ENCODE results near the gene SSUH2. TPM values are rescaled to one million over a fixed set of nuclear protein-coding genes. Genes with fewer than 3 reads are reported as not detected.

The SSUH2 gene
- total and polyA plus RNA-seq, 2 of the 13 experiments (the other 11 are each of a cell fraction or from before 2014, with no cell fraction given) = 38.1 to 136 TPM

- no peak for TF ChIP-seq TRIM22 (IDR thresholded peaks at IDR 0.05)
- no peak for TF ChIP-seq ZNF468 (CRISPR knock-in tag; IDR thresholded peaks at IDR 0.05)
- TF ChIP-seq FOXC1 (CRISPR knock-in tag; IDR thresholded peaks at IDR 0.05; ENCODE audit: borderline replicate concordance) = no peak
- no peak for TF ChIP-seq ZNF607 (CRISPR knock-in tag; IDR thresholded peaks at IDR 0.05; ENCODE audit: borderline replicate concordance)
- TF ChIP-seq, protein P1, sequence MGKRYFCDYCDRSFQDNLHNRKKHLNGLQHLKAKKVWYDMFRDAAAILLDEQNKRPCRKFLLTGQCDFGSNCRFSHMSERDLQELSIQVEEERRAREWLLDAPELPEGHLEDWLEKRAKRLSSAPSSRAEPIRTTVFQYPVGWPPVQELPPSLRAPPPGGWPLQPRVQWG (CRISPR knock-in tag; IDR thresholded peaks at IDR 0.05; ENCODE audit: borderline replicate concordance, low read depth) = no peak
- no peak for TF ChIP-seq ZKSCAN8 (CRISPR knock-in tag; IDR thresholded peaks at IDR 0.05; ENCODE audit: borderline replicate concordance)
- no peak for TF ChIP-seq SP2 (CRISPR knock-in tag; IDR thresholded peaks at IDR 0.05)
- TF ChIP-seq, protein P2, sequence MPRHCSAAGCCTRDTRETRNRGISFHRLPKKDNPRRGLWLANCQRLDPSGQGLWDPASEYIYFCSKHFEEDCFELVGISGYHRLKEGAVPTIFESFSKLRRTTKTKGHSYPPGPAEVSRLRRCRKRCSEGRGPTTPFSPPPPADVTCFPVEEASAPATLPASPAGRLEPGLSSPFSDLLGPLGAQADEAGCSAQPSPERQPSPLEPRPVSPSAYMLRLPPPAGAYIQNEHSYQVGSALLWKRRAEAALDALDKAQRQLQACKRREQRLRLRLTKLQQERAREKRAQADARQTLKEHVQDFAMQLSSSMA (CRISPR knock-in tag; IDR thresholded peaks at IDR 0.05) = no peak
- TF ChIP-seq SOX13 (IDR thresholded peaks at IDR 0.05) = 0 out of 2 replicates have a peak, but pooled peaks have one; percentile 40
- TF ChIP-seq SOX13 (CRISPR knock-in tag; conservative IDR thresholded peaks at IDR 0.05 in 1 of 2, IDR thresholded peaks at IDR 0.05 in 1 of 2) = peak in 1 of 2 experiments; percentile 94; a peak in 2 of 4 replicates
- no peak for TF ChIP-seq ZNF781 (CRISPR knock-in tag; IDR thresholded peaks at IDR 0.05; ENCODE audit: borderline replicate concordance, not compliant biosample characterization)
- TF ChIP-seq ZNF292 (CRISPR knock-in tag; IDR thresholded peaks at IDR 0.05; ENCODE audit: borderline replicate concordance, low read depth) = peak; percentile 63; the same call in 1 of the 2 replicates
- TF ChIP-seq, protein P3, sequence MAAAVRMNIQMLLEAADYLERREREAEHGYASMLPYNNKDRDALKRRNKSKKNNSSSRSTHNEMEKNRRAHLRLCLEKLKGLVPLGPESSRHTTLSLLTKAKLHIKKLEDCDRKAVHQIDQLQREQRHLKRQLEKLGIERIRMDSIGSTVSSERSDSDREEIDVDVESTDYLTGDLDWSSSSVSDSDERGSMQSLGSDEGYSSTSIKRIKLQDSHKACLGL (CRISPR knock-in tag; IDR thresholded peaks at IDR 0.05) = no peak
- TF ChIP-seq NR2F2 (IDR thresholded peaks at IDR 0.05; ENCODE audit: borderline replicate concordance, low read depth) = peak; percentile 65; the same call in 1 of the 2 replicates
- no peak for TF ChIP-seq ARID2 (CRISPR knock-in tag; IDR thresholded peaks at IDR 0.05; ENCODE audit: borderline replicate concordance)
- no peak for TF ChIP-seq ZNF251 (CRISPR knock-in tag; IDR thresholded peaks at IDR 0.05)
- TF ChIP-seq MATR3 (CRISPR knock-in tag; IDR thresholded peaks at IDR 0.05) = no peak
- no peak for TF ChIP-seq HHEX (CRISPR knock-in tag; IDR thresholded peaks at IDR 0.05)
- TF ChIP-seq NBN (conservative IDR thresholded peaks at IDR 0.05) = no peak
- TF ChIP-seq ZBTB8A (CRISPR knock-in tag; IDR thresholded peaks at IDR 0.05; ENCODE audit: borderline replicate concordance, low read depth) = no peak
- no peak for TF ChIP-seq REPIN1 (CRISPR knock-in tag; IDR thresholded peaks at IDR 0.05; ENCODE audit: borderline replicate concordance, low read depth)
Measured at GRCh38 chr3:8655387-8655835, 10.8 kb upstream of the SSUH2 start (continued).

Measured in HepG2 (cell line).